Measurements from ENCODE around the gene GPATCH4.

DNA sequence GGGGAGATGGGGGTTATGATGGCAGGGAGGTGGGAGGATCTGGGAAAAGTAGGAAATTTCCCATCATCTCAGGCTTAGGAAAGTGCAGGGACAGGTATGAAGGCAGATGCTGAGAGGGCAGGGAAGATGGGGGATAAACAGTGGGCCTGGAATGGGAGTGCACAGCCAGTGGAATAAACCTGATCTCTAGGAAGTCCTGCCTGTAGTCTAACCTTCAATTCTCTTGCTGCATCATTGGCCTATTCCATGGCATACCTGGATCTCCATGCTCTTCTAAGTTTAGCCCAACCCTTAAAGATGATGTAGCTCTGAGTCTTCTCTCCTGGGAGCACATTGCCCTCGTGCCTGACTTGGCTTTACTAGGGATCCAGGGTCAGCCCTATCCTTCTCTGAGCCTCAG, 43.4 kb upstream of the GPATCH4 start:
- TF ChIP-seq EP300 (IDR thresholded peaks at IDR 0.05) (no peak), POLR2A (IDR thresholded peaks at IDR 0.05) (no peak)
- TF ChIP-seq, protein P1, sequence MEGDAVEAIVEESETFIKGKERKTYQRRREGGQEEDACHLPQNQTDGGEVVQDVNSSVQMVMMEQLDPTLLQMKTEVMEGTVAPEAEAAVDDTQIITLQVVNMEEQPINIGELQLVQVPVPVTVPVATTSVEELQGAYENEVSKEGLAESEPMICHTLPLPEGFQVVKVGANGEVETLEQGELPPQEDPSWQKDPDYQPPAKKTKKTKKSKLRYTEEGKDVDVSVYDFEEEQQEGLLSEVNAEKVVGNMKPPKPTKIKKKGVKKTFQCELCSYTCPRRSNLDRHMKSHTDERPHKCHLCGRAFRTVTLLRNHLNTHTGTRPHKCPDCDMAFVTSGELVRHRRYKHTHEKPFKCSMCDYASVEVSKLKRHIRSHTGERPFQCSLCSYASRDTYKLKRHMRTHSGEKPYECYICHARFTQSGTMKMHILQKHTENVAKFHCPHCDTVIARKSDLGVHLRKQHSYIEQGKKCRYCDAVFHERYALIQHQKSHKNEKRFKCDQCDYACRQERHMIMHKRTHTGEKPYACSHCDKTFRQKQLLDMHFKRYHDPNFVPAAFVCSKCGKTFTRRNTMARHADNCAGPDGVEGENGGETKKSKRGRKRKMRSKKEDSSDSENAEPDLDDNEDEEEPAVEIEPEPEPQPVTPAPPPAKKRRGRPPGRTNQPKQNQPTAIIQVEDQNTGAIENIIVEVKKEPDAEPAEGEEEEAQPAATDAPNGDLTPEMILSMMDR (IDR thresholded peaks at IDR 0.05), result no peak

All from stomach (tissue), 4 donors.